ENCODE data around the gene ASIC4. TPM values are rescaled to one million over a fixed set of nuclear protein-coding genes. Genes with fewer than 3 reads are reported as not detected.
A peak's percentile ranks its signal among the peaks of the same experiment; 100 is the strongest.

The ASIC4 gene, protein sequence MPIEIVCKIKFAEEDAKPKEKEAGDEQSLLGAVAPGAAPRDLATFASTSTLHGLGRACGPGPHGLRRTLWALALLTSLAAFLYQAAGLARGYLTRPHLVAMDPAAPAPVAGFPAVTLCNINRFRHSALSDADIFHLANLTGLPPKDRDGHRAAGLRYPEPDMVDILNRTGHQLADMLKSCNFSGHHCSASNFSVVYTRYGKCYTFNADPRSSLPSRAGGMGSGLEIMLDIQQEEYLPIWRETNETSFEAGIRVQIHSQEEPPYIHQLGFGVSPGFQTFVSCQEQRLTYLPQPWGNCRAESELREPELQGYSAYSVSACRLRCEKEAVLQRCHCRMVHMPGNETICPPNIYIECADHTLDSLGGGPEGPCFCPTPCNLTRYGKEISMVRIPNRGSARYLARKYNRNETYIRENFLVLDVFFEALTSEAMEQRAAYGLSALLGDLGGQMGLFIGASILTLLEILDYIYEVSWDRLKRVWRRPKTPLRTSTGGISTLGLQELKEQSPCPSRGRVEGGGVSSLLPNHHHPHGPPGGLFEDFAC
- total RNA-seq (not detected in 2 replicates), polyA plus RNA-seq (0.07 TPM in 1 of 2 replicates, not detected in the other)

DNA sequence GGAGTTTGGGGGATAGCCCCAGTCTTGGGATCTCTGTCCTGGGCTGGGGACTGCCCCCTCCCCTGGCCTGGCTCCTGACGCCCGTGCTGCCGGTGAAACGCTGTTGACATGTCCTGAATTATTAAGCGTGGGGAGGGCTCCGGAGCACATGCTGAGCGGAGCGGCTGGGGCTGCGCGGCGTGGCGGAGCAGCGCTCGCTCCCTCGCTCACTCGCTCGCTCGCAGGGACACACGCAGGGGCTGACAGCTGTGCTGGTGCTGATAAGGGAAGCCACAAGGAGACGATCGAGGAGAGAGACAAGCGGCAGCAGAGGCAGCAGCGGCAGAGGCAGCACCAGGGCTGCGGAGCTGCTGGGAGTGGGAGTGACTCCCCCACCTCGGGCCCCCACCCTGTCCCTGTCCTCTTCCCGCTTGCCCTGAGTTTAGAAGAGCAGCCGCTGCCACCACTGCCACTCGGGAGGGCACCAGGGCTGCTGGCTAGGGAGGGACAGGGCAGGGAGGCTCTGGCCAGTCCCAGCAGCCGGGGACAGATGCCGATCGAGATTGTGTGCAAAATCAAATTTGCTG, at the start of gene ASIC4:
Gene ASIC4 (plus strand): TSS at position 287 of the 566 bp plus-strand sequence. CDS start 243 bp downstream, at position 530.
- H3K27me3 ChIP-seq: peaks cover 57% of the 10 kb centered on the region
- no peak within 1 kb of the TSS for H2AFZ ChIP-seq
- no peak for TF ChIP-seq EZH2 (IDR thresholded peaks at IDR 0.05; ENCODE audit: borderline replicate concordance)
- TF ChIP-seq, protein P1, sequence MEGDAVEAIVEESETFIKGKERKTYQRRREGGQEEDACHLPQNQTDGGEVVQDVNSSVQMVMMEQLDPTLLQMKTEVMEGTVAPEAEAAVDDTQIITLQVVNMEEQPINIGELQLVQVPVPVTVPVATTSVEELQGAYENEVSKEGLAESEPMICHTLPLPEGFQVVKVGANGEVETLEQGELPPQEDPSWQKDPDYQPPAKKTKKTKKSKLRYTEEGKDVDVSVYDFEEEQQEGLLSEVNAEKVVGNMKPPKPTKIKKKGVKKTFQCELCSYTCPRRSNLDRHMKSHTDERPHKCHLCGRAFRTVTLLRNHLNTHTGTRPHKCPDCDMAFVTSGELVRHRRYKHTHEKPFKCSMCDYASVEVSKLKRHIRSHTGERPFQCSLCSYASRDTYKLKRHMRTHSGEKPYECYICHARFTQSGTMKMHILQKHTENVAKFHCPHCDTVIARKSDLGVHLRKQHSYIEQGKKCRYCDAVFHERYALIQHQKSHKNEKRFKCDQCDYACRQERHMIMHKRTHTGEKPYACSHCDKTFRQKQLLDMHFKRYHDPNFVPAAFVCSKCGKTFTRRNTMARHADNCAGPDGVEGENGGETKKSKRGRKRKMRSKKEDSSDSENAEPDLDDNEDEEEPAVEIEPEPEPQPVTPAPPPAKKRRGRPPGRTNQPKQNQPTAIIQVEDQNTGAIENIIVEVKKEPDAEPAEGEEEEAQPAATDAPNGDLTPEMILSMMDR (IDR thresholded peaks at IDR 0.05; ENCODE audit: poor library complexity): no peak
- no peak for TF ChIP-seq EZH2phosphoT487 (IDR thresholded peaks at IDR 0.05; ENCODE audit: low read depth, severe bottlenecking, unreplicated experiment)
- no peaks in the 10 kb centered on the region for H4K20me1 ChIP-seq (ENCODE audit: insufficient read depth, poor library complexity, severe bottlenecking)
- H3K4me2 ChIP-seq: peak within 1 kb of the TSS; percentile 67
- WGBS (ENCODE audit: low lambda C conversion rate, missing lambda C conversion rate): 13% methylated on average over 27 of the region's 31 CpGs
- no peaks in the 10 kb centered on the region for H3K36me3 ChIP-seq (replicated peaks; ENCODE audit: insufficient read depth, low read depth)
- no peaks in the 10 kb centered on the region for H3K9me3 ChIP-seq (ENCODE audit: low read depth)
- H3K4me3 ChIP-seq: no peak within 1 kb of the TSS
- H3K9me2 ChIP-seq (replicated peaks; ENCODE audit: insufficient read depth): no peaks in the 10 kb centered on the region
- no peak for DNase-seq (ENCODE audit: low spot score)
- peaks cover 27% of the 10 kb centered on the region for H3K4me1 ChIP-seq (ENCODE audit: insufficient read depth)
- no peak within 1 kb of the TSS for H3K27ac ChIP-seq
- H3K79me2 ChIP-seq: no peaks in the 10 kb centered on the region

DNA sequence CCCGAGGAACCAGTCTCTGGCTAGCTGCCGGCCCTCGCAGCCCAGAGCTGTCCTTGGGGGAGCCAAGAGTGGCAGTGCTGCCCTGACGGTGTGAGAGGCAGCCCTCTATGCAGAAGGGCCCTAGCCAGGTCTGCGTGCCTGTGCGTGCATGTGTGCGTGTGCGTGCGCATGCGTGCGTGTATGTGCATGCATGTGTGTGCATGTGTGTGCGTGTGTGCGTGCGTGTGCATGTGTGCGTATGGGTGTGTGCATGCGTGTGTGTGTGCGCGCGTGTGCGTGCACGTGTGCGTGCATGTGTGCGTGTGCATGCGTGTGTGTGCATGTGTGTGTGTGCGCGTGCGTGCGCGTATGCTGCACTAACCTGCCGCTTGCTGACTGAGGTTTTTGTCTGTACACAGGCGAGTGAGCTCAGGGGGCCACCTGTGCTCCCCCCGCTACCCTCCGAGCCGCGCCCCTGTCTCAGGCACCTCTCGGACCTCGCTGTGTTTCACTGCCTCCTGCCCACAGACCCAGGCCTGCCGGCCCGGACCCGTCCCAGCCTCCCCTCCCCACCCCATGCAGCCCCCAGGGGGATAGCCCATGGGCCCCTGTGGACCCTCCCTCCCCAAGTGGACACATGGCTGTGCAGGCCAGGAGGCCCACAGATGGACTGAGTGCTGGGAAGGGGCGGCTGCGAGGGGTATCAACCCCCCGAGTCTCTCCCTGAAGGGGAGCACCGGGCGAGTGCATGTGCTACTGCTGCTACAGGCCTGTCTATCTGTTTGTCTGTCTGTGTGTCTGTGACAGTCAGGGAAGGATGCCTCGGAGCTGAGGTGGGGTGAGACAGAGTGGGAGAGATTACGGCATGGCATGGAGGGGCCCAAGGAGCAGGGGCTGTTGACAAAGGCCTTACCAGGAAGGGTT, 48.4 kb upstream of the ASIC4 start:
- no peak overlapping the region for H3K4me3 ChIP-seq
- no peaks in the 10 kb centered on the region for H3K36me3 ChIP-seq (replicated peaks; ENCODE audit: insufficient read depth, low read depth)
- H3K4me1 ChIP-seq (ENCODE audit: insufficient read depth): peaks cover 4% of the 10 kb centered on the region
- no peak overlapping the region for H2AFZ ChIP-seq
- no peaks in the 10 kb centered on the region for H3K79me2 ChIP-seq
- no peaks in the 10 kb centered on the region for H3K9me3 ChIP-seq (ENCODE audit: low read depth)
- H3K9me2 ChIP-seq (replicated peaks; ENCODE audit: insufficient read depth): no peaks in the 10 kb centered on the region
- H4K20me1 ChIP-seq (ENCODE audit: insufficient read depth, poor library complexity, severe bottlenecking): no peaks in the 10 kb centered on the region
- TF ChIP-seq, protein P1 (IDR thresholded peaks at IDR 0.05; ENCODE audit: poor library complexity): no peak
- TF ChIP-seq EZH2phosphoT487 (IDR thresholded peaks at IDR 0.05; ENCODE audit: low read depth, severe bottlenecking, unreplicated experiment) (no peak), EZH2 (IDR thresholded peaks at IDR 0.05; ENCODE audit: borderline replicate concordance) (no peak)
- H3K27ac ChIP-seq: no peak overlapping the region
- H3K27me3 ChIP-seq: no peaks in the 10 kb centered on the region
- no peak for DNase-seq (ENCODE audit: low spot score)
- 97% methylated on average over 27 of the region's 47 CpGs for WGBS (ENCODE audit: low lambda C conversion rate, missing lambda C conversion rate)
- H3K4me2 ChIP-seq: no peak overlapping the region

DNA sequence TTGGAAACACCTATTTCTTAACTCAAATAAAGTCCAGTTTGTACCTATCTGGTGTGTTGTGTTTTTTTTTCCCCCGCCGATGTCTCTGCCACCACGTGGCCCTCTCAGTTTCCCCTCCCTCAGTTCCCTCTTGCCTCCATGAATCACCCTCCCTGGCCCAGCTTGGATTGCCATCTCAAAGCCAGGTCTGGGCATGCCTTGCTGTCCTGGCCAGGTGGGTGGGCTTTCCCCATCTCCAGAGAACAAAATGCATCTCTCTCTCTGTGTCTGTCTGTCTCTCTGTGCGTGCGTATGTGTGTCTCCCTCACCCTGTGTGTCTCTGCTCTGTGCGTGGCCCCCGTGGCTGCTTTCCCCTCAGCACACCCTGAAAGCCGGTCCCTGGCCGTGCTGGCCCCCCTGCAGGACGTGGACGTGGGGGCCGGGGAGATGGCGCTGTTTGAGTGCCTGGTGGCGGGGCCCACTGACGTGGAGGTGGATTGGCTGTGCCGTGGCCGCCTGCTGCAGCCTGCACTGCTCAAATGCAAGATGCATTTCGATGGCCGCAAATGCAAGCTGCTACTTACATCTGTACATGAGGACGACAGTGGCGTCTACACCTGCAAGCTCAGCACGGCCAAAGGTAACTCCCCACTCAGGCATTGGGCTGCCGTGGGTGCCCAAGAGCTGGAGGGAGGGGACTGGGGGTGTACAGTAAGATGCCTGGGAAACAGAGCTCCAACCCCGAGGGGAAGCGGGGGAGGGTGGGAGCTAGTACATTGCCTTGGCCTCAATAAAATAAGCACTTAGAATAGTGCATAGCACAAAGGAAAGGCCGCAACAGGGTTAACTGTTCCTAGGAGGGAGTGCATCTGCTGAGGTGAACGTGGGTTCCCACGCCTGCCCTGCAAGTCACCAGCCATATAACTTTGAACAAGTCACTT, 47.2 kb upstream of the ASIC4 start:
- H3K4me3 ChIP-seq: no peak overlapping the region
- H2AFZ ChIP-seq: no peak overlapping the region
- H3K36me3 ChIP-seq (replicated peaks; ENCODE audit: insufficient read depth, low read depth): no peaks in the 10 kb centered on the region
- no peak for DNase-seq (ENCODE audit: low spot score)
- H3K9me2 ChIP-seq (replicated peaks; ENCODE audit: insufficient read depth): no peaks in the 10 kb centered on the region
- H3K27me3 ChIP-seq: no peaks in the 10 kb centered on the region
- no peaks in the 10 kb centered on the region for H4K20me1 ChIP-seq (ENCODE audit: insufficient read depth, poor library complexity, severe bottlenecking)
- TF ChIP-seq EZH2 (IDR thresholded peaks at IDR 0.05; ENCODE audit: borderline replicate concordance) (no peak), EZH2phosphoT487 (IDR thresholded peaks at IDR 0.05; ENCODE audit: low read depth, severe bottlenecking, unreplicated experiment) (no peak)
- TF ChIP-seq, protein P1 (IDR thresholded peaks at IDR 0.05; ENCODE audit: poor library complexity): no peak
- H3K9me3 ChIP-seq (ENCODE audit: low read depth): no peaks in the 10 kb centered on the region
- no peaks in the 10 kb centered on the region for H3K79me2 ChIP-seq
- no peaks in the 10 kb centered on the region for H3K4me1 ChIP-seq (ENCODE audit: insufficient read depth)
- 84% methylated on average over 28 of the region's 28 CpGs for WGBS (ENCODE audit: low lambda C conversion rate, missing lambda C conversion rate)
- no peak overlapping the region for H3K4me2 ChIP-seq
- no peak overlapping the region for H3K27ac ChIP-seq

Measured in hepatocyte (in vitro differentiated cells).